Measurements from ENCODE around the gene PRSS12. TPM values are rescaled to one million over a fixed set of nuclear protein-coding genes. Genes with fewer than 3 reads are reported as not detected.

PRSS12 gene
- total and polyA plus RNA-seq, 2 experiments from 2014 or later: 5.5 to 12.9 TPM

- Histone ChIP-seq H3K79me2 (replicated peaks; ENCODE audit: insufficient read depth) (no peaks in the 10 kb centered on the region), H3K4me2 (no peak overlapping the region), H3K4me3 (no peak overlapping the region), H3K27me3 (ENCODE audit: insufficient read depth) (no peaks in the 10 kb centered on the region), H3K4me1 (ENCODE audit: insufficient read depth) (no peaks in the 10 kb centered on the region), H3K9me2 (ENCODE audit: insufficient read depth) (no peaks in the 10 kb centered on the region), H3K36me3 (ENCODE audit: insufficient read depth) (no peaks in the 10 kb centered on the region), H2AFZ (no peak overlapping the region), H4K20me1 (replicated peaks; ENCODE audit: insufficient read depth) (no peaks in the 10 kb centered on the region), H3K27ac (ENCODE audit: low read depth) (no peak overlapping the region), H3F3A (replicated peaks; ENCODE audit: low read depth) (no peaks in the 10 kb centered on the region)
- peak; percentile 78 for DNase-seq (ENCODE audit: low spot score)
- peaks cover 9% of the 10 kb centered on the region for H3K27me3 Mint-ChIP-seq (ENCODE audit: insufficient read depth, low read depth, poor library complexity)
- H3K27ac Mint-ChIP-seq: no peak overlapping the region
- ATAC-seq: no peak
- H3K4me3 Mint-ChIP-seq: no peak overlapping the region
- H3K9me3 Mint-ChIP-seq: no peaks in the 10 kb centered on the region
- H3K36me3 Mint-ChIP-seq (ENCODE audit: low read depth): no peaks in the 10 kb centered on the region
- H3K4me1 Mint-ChIP-seq: no peaks in the 10 kb centered on the region
- no peak for TF ChIP-seq ZNF462 (CRISPR knock-in tag; IDR thresholded peaks at IDR 0.05)
- TF ChIP-seq STAT1 (IDR thresholded peaks at IDR 0.05; ENCODE audit: unreplicated experiment): no peak
- TF ChIP-seq JUNB (IDR thresholded peaks at IDR 0.05; ENCODE audit: unreplicated experiment): no peak
- TF ChIP-seq CTCF (conservative IDR thresholded peaks at IDR 0.05; ENCODE audit: low read depth in 2 of 2): peak; percentile 60 to 81
- no peak for TF ChIP-seq ZNF331 (CRISPR knock-in tag; IDR thresholded peaks at IDR 0.05; ENCODE audit: low read depth)
These were observed 82.3 kb downstream of the PRSS12 start for GRCh38 chr4:118270492-118270891.

Measured in GM23338 (cell line).